Measurements from ENCODE around the gene CTNND1.

DNA sequence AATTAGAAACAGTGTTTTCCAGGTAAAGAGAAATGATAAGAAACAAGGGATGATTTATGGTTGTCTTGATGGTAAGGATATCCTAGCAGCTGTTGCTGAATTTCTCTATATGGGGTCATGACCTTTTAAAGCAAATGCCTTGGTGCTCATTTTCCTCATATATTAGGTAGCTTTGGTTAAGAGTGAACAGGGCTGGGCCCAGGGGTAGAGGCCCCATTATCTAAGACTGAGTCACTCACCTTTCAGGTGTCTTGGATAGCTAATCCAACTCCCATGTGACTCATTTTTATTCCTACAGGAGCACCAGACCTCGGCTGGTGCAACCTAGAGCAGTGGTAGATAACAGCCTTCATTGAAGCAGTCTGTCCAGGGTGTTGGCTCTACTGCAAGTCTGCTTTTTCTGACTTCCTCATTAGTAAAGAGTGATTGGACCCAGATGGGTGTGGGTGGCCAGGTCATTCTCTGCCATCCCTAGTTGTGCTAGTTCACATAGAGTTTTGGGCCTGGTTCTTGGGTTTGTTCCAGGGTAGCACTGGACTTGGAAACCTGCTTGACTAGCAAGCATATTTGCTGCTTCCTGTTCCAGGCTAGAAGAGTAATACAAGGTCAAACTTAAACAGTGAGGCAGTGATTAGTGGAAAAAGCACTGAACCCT lies 37.4 kb downstream of the CTNND1 start:
- TF ChIP-seq, protein P1, sequence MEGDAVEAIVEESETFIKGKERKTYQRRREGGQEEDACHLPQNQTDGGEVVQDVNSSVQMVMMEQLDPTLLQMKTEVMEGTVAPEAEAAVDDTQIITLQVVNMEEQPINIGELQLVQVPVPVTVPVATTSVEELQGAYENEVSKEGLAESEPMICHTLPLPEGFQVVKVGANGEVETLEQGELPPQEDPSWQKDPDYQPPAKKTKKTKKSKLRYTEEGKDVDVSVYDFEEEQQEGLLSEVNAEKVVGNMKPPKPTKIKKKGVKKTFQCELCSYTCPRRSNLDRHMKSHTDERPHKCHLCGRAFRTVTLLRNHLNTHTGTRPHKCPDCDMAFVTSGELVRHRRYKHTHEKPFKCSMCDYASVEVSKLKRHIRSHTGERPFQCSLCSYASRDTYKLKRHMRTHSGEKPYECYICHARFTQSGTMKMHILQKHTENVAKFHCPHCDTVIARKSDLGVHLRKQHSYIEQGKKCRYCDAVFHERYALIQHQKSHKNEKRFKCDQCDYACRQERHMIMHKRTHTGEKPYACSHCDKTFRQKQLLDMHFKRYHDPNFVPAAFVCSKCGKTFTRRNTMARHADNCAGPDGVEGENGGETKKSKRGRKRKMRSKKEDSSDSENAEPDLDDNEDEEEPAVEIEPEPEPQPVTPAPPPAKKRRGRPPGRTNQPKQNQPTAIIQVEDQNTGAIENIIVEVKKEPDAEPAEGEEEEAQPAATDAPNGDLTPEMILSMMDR (IDR thresholded peaks at IDR 0.05), result no peak
- no peak for TF ChIP-seq POLR2A (IDR thresholded peaks at IDR 0.05)

Data from testis (tissue), 2 donors.